HG03159 (cell line): Measurements from ENCODE around the gene KIF12.

Source experiments
- ATAC-seq: cut with Tn5 transposase; IDR thresholded peaks from one replicate; pipeline ENCODE4 v1.9.1; 2021; ENCODE audit warnings: mild to moderate bottlenecking, moderate library complexity; ENCODE audit not compliant: unreplicated experiment

The KIF12 gene

GRCh38 chr9:114123031-114123977, 24.2 kb upstream of the KIF12 start:
- ATAC-seq: no peak

- ATAC-seq: no peak
These were observed 23.3 kb upstream of the KIF12 start for GRCh38 chr9:114122136-114123027.

GRCh38 chr9:114121227-114122135, 22.4 kb upstream of the KIF12 start:
- no peak for ATAC-seq

- ATAC-seq: no peak
These were observed 21.3 kb upstream of the KIF12 start for GRCh38 chr9:114120192-114121014.

GRCh38 chr9:114119242-114120191, 20.4 kb upstream of the KIF12 start:
- no peak for ATAC-seq

- no peak for ATAC-seq
These were observed 19.1 kb upstream of the KIF12 start for GRCh38 chr9:114117996-114118830.

- ATAC-seq: no peak
These were observed 18.5 kb upstream of the KIF12 start for GRCh38 chr9:114117614-114117995.

- no peak for ATAC-seq
These were observed 17.1 kb upstream of the KIF12 start for GRCh38 chr9:114116126-114116747.

GRCh38 chr9:114115654-114116125, 16.6 kb upstream of the KIF12 start:
- no peak for ATAC-seq

- ATAC-seq: no peak
These were observed 15.3 kb upstream of the KIF12 start for GRCh38 chr9:114114364-114114763.

- no peak for ATAC-seq
These were observed 13.9 kb upstream of the KIF12 start for GRCh38 chr9:114112778-114113584.

GRCh38 chr9:114112325-114112724, 13.2 kb upstream of the KIF12 start:
- no peak for ATAC-seq

GRCh38 chr9:114110180-114110579, 11.1 kb upstream of the KIF12 start:
- no peak for ATAC-seq

GRCh38 chr9:114109124-114109523, 10.0 kb upstream of the KIF12 start:
- ATAC-seq: no peak

- peak; percentile 72 for ATAC-seq
These were observed 9.1 kb upstream of the KIF12 start for GRCh38 chr9:114108016-114108833.
